ENCODE measurements around the gene C8G. TPM values are rescaled to one million over a fixed set of nuclear protein-coding genes. Genes with fewer than 3 reads are reported as not detected.

The C8G gene
- total and polyA plus RNA-seq, 2 of the 4 experiments (the other 2 are of a cell fraction): 0.80 TPM; not detected in 1

DNA sequence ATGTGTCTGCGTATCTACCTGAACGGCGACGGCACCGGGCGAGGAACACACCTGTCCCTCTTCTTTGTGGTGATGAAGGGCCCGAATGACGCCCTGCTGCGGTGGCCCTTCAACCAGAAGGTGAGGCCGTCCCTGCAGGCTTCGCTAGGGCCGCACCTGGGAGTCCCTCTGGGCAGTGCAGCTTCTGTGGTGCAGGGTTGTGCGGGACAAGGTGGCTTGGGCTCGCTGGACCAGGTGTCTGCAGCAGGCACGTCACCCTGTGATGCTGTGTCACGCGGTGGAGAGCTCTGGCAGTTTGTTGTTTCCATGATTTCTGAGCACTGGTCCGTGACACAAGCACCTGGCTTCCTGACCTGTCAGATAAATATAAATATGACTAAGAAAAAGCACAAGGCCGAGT, 21.2 kb upstream of the C8G start:
- H3K4me3 ChIP-seq (ENCODE audit: insufficient read depth, low read depth, low read length): no peak overlapping the region
- H2AK5ac ChIP-seq (ENCODE audit: low read depth, low read length): no peak overlapping the region
- H3K27me3 ChIP-seq (ENCODE audit: control insufficient read depth, insufficient read depth, low read length): no peaks in the 10 kb centered on the region
- H3K4me1 ChIP-seq (ENCODE audit: control insufficient read depth, insufficient read depth, low read length): no peaks in the 10 kb centered on the region
- H3K14ac ChIP-seq (replicated peaks; ENCODE audit: low read depth, low read length): no peak overlapping the region
- ATAC-seq (ENCODE audit: low read depth) (no peak), DNase-seq (no peak)
- H2BK20ac ChIP-seq (ENCODE audit: low read depth, low read length): no peak overlapping the region
- no peak overlapping the region for H4K8ac ChIP-seq (ENCODE audit: low read depth in 2 of 2, low read length in 2 of 2)
- no peak overlapping the region for H4K5ac ChIP-seq (ENCODE audit: low read depth, low read length)
- no peak overlapping the region for H3K9ac ChIP-seq (ENCODE audit: low read depth, low read length)
- dilution Hi-C loops (cut with HindIII; ENCODE audit: low sequenced_read_pairs, unreplicated experiment) (no loop called here), intact Hi-C loops (cut with micrococcal nuclease) (no loop called here), in situ Hi-C loops (cut with MboI; ENCODE audit: low sequenced_read_pairs) (no loop called here)
- H3K36me3 ChIP-seq (ENCODE audit: control insufficient read depth, insufficient read depth, low read length): peaks cover 28% of the 10 kb centered on the region
- H3K23ac ChIP-seq (ENCODE audit: low read depth, low read length): no peak overlapping the region
- no peak overlapping the region for H3K27ac ChIP-seq (ENCODE audit: insufficient read depth, low read length)
- H4K20me1 ChIP-seq (ENCODE audit: insufficient read depth, low read length): no peaks in the 10 kb centered on the region
- H3K4ac ChIP-seq (ENCODE audit: low read depth, low read length): no peak overlapping the region
- no peak overlapping the region for H3K18ac ChIP-seq (ENCODE audit: low read depth, low read length)
- H2BK5ac ChIP-seq (ENCODE audit: low read depth, low read length, poor library complexity, severe bottlenecking): no peak overlapping the region
- TF ChIP-seq RCOR1 (IDR thresholded peaks at IDR 0.05; ENCODE audit: insufficient replicate concordance, low read length): no peak
- TF ChIP-seq BHLHE40 (IDR thresholded peaks at IDR 0.05; ENCODE audit: low read depth, low read length): no peak
- no peak for TF ChIP-seq CEBPB (IDR thresholded peaks at IDR 0.05; ENCODE audit: low read depth, low read length)
- no peak for TF ChIP-seq RFX5 (IDR thresholded peaks at IDR 0.05; ENCODE audit: low read depth, low read length)
- no peak for TF ChIP-seq MXI1 (IDR thresholded peaks at IDR 0.05; ENCODE audit: borderline replicate concordance, low read depth, low read length)
- TF ChIP-seq MAFK (IDR thresholded peaks at IDR 0.05; ENCODE audit: low read depth, low read length): no peak
- TF ChIP-seq FOS (IDR thresholded peaks at IDR 0.05; ENCODE audit: low read depth, low read length): no peak
- no peak for TF ChIP-seq CHD1 (IDR thresholded peaks at IDR 0.05; ENCODE audit: low read depth, low read length)
- TF ChIP-seq, protein P1, sequence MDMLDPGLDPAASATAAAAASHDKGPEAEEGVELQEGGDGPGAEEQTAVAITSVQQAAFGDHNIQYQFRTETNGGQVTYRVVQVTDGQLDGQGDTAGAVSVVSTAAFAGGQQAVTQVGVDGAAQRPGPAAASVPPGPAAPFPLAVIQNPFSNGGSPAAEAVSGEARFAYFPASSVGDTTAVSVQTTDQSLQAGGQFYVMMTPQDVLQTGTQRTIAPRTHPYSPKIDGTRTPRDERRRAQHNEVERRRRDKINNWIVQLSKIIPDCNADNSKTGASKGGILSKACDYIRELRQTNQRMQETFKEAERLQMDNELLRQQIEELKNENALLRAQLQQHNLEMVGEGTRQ (IDR thresholded peaks at IDR 0.05; ENCODE audit: low read depth, low read length): no peak
- TF ChIP-seq, protein P2, sequence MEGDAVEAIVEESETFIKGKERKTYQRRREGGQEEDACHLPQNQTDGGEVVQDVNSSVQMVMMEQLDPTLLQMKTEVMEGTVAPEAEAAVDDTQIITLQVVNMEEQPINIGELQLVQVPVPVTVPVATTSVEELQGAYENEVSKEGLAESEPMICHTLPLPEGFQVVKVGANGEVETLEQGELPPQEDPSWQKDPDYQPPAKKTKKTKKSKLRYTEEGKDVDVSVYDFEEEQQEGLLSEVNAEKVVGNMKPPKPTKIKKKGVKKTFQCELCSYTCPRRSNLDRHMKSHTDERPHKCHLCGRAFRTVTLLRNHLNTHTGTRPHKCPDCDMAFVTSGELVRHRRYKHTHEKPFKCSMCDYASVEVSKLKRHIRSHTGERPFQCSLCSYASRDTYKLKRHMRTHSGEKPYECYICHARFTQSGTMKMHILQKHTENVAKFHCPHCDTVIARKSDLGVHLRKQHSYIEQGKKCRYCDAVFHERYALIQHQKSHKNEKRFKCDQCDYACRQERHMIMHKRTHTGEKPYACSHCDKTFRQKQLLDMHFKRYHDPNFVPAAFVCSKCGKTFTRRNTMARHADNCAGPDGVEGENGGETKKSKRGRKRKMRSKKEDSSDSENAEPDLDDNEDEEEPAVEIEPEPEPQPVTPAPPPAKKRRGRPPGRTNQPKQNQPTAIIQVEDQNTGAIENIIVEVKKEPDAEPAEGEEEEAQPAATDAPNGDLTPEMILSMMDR (conservative IDR thresholded peaks at IDR 0.05; ENCODE audit: low read depth, low read length): no peak
- TF ChIP-seq MAZ (IDR thresholded peaks at IDR 0.05; ENCODE audit: borderline replicate concordance, low read depth, low read length): no peak
- TF ChIP-seq NFE2L2 (IDR thresholded peaks at IDR 0.05; ENCODE audit: low read depth, low read length): no peak
- no peak for TF ChIP-seq RAD21 (IDR thresholded peaks at IDR 0.05; ENCODE audit: low read length)
- no peak for TF ChIP-seq POLR2A (IDR thresholded peaks at IDR 0.05; ENCODE audit: low read depth, low read length)
- TF ChIP-seq, protein P3, sequence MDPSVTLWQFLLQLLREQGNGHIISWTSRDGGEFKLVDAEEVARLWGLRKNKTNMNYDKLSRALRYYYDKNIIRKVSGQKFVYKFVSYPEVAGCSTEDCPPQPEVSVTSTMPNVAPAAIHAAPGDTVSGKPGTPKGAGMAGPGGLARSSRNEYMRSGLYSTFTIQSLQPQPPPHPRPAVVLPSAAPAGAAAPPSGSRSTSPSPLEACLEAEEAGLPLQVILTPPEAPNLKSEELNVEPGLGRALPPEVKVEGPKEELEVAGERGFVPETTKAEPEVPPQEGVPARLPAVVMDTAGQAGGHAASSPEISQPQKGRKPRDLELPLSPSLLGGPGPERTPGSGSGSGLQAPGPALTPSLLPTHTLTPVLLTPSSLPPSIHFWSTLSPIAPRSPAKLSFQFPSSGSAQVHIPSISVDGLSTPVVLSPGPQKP (IDR thresholded peaks at IDR 0.05; ENCODE audit: borderline replicate concordance, low read depth, low read length): no peak
- TF ChIP-seq SMC3 (IDR thresholded peaks at IDR 0.05; ENCODE audit: low read depth, low read length): no peak
- BruUV-seq (replicated peaks): no TSS peak
- H3K9me1 ChIP-seq (ENCODE audit: insufficient read depth, low read length): no peaks in the 10 kb centered on the region
- H3K4me2 ChIP-seq (ENCODE audit: low read depth, low read length): no peak overlapping the region
- H2BK15ac ChIP-seq (ENCODE audit: low read depth, low read length): no peak overlapping the region
- ChIA-PET CTCF (no interaction called here), POLR2A (ENCODE audit: unreplicated experiment) (interaction anchor here (0.5 kb wide), 1 partner anchor 55 kb away, joined by 4 read pairs; no protein-coding TSS in a partner anchor)
- peak overlapping the region; percentile 42 for H2AK9ac ChIP-seq (replicated peaks; ENCODE audit: low read depth, low read length, poor library complexity)
- no peak overlapping the region for H2AFZ ChIP-seq (replicated peaks; ENCODE audit: low read length, poor library complexity)
- 97% methylated on average over 14 of the region's 19 CpGs; no CpG with 5 or more reads in 1 of the 2 experiments for WGBS, 2 experiments (ENCODE audit: extremely low coverage in 2 of 2, insufficient read length in 1 of 2)
- H3K79me1 ChIP-seq (ENCODE audit: low read depth in 1 of 2, low read length in 2 of 2): no peaks in the 10 kb centered on the region
- no peak overlapping the region for H4K91ac ChIP-seq (ENCODE audit: insufficient read depth, low read depth, low read length)
- H2BK120ac ChIP-seq (ENCODE audit: low read depth, low read length): no peak overlapping the region
- no peak overlapping the region for H3K56ac ChIP-seq (ENCODE audit: extremely low read depth, insufficient read depth, low read length)
- no peaks in the 10 kb centered on the region for H3K9me3 ChIP-seq (ENCODE audit: control insufficient read depth, insufficient read depth, low read length)

Data from IMR-90 (cell line).